ENCODE data around the gene CRISPLD2.

CRISPLD2 gene

GRCh38 chr16:84890427-84890826 is 70.6 kb downstream of the CRISPLD2 start:
- TF ChIP-seq POLR2A (IDR thresholded peaks at IDR 0.05; ENCODE audit: low read length) (no peak), GATA1 (IDR thresholded peaks at IDR 0.05; ENCODE audit: low read depth, low read length) (no peak)
- no peak for DNase-seq

- TF ChIP-seq POLR2A (IDR thresholded peaks at IDR 0.05; ENCODE audit: low read length) (no peak), GATA1 (IDR thresholded peaks at IDR 0.05; ENCODE audit: low read depth, low read length) (no peak)
- DNase-seq = no peak
These were observed 71.5 kb downstream of the CRISPLD2 start for GRCh38 chr16:84891149-84891795.

- no peak for DNase-seq
- TF ChIP-seq GATA1 (IDR thresholded peaks at IDR 0.05; ENCODE audit: low read depth, low read length) (no peak), POLR2A (IDR thresholded peaks at IDR 0.05; ENCODE audit: low read length) (no peak)
These were observed 72.3 kb downstream of the CRISPLD2 start for GRCh38 chr16:84892097-84892496.

- no peak for DNase-seq
- TF ChIP-seq GATA1 (IDR thresholded peaks at IDR 0.05; ENCODE audit: low read depth, low read length) (no peak), POLR2A (IDR thresholded peaks at IDR 0.05; ENCODE audit: low read length) (no peak)
These were observed 73.7 kb downstream of the CRISPLD2 start for GRCh38 chr16:84893467-84893848.

GRCh38 chr16:84893849-84894599 is 74.2 kb downstream of the CRISPLD2 start:
- DNase-seq = no peak
- TF ChIP-seq POLR2A (IDR thresholded peaks at IDR 0.05; ENCODE audit: low read length) (no peak), GATA1 (IDR thresholded peaks at IDR 0.05; ENCODE audit: low read depth, low read length) (no peak)

GRCh38 chr16:84895016-84895415 is 75.2 kb downstream of the CRISPLD2 start:
- DNase-seq = no peak
- no peak for TF ChIP-seq POLR2A (IDR thresholded peaks at IDR 0.05; ENCODE audit: low read length)
- TF ChIP-seq GATA1 (IDR thresholded peaks at IDR 0.05; ENCODE audit: low read depth, low read length) = no peak

GRCh38 chr16:84896847-84897246 is 77.1 kb downstream of the CRISPLD2 start:
- TF ChIP-seq GATA1 (IDR thresholded peaks at IDR 0.05; ENCODE audit: low read depth, low read length) (no peak), POLR2A (IDR thresholded peaks at IDR 0.05; ENCODE audit: low read length) (no peak)
- DNase-seq = no peak

GRCh38 chr16:84897911-84898377 is 78.2 kb downstream of the CRISPLD2 start:
- DNase-seq = no peak

GRCh38 chr16:84898447-84898846 is 78.7 kb downstream of the CRISPLD2 start:
- no peak for DNase-seq
- no peak for TF ChIP-seq POLR2A (IDR thresholded peaks at IDR 0.05; ENCODE audit: low read length)
- TF ChIP-seq GATA1 (IDR thresholded peaks at IDR 0.05; ENCODE audit: low read depth, low read length) = no peak

More at GRCh38 chr16:84897911-84898377, 78.2 kb downstream of the CRISPLD2 start:
- TF ChIP-seq POLR2A (IDR thresholded peaks at IDR 0.05; ENCODE audit: low read length) (no peak), GATA1 (IDR thresholded peaks at IDR 0.05; ENCODE audit: low read depth, low read length) (no peak)

- TF ChIP-seq GATA1 (IDR thresholded peaks at IDR 0.05; ENCODE audit: low read depth, low read length) (no peak), POLR2A (IDR thresholded peaks at IDR 0.05; ENCODE audit: low read length) (no peak)
- DNase-seq = no peak
These were observed 79.6 kb downstream of the CRISPLD2 start for GRCh38 chr16:84899414-84899813.

GRCh38 chr16:84905965-84906460 is 86.2 kb downstream of the CRISPLD2 start:
- no peak for DNase-seq
- TF ChIP-seq GATA1 (IDR thresholded peaks at IDR 0.05; ENCODE audit: low read depth, low read length) (no peak), POLR2A (IDR thresholded peaks at IDR 0.05; ENCODE audit: low read length) (no peak)

- no peak for DNase-seq
- TF ChIP-seq GATA1 (IDR thresholded peaks at IDR 0.05; ENCODE audit: low read depth, low read length) (no peak), POLR2A (IDR thresholded peaks at IDR 0.05; ENCODE audit: low read length) (no peak)
These were observed 87.3 kb downstream of the CRISPLD2 start for GRCh38 chr16:84907051-84907450.

- no peak for TF ChIP-seq POLR2A (IDR thresholded peaks at IDR 0.05; ENCODE audit: low read length)
- no peak for DNase-seq
These were observed 87.8 kb downstream of the CRISPLD2 start for GRCh38 chr16:84907575-84907974.

GRCh38 chr16:84909476-84910085 is 89.8 kb downstream of the CRISPLD2 start:
- DNase-seq = no peak
- TF ChIP-seq POLR2A (IDR thresholded peaks at IDR 0.05; ENCODE audit: low read length) (no peak), GATA1 (IDR thresholded peaks at IDR 0.05; ENCODE audit: low read depth, low read length) (no peak)

Data from erythroblast (primary cell).